ENCODE results near the gene OMP.
A peak's percentile ranks its signal among the peaks of the same experiment; 100 is the strongest.
"Not testable (repeated sequence)": the region's sequence is repeated elsewhere in the genome, so short reads cannot be mapped to it uniquely, and the experiment has no call there.

Gene OMP

GRCh38 chr11:77102246-77103210, at the start of gene OMP:
TSS of gene OMP (plus strand) at chr11:77102840. CDS start at chr11:77102840, 0 bp downstream.
- DNase-seq (ENCODE audit: low read depth): no peak

- no peak for DNase-seq (ENCODE audit: low read depth)
Measured at GRCh38 chr11:77053217-77054015, 49.2 kb upstream of the OMP start.

- DNase-seq (ENCODE audit: low read depth): no peak
Measured at GRCh38 chr11:77054084-77054483, 48.6 kb upstream of the OMP start.

GRCh38 chr11:77055101-77055561, 47.5 kb upstream of the OMP start:
- DNase-seq (ENCODE audit: low read depth): no peak

- DNase-seq (ENCODE audit: low read depth): no peak
Measured at GRCh38 chr11:77055913-77056312, 46.7 kb upstream of the OMP start.

- DNase-seq (ENCODE audit: low read depth): no peak
Measured at GRCh38 chr11:77056814-77057402, 45.7 kb upstream of the OMP start.

- DNase-seq (ENCODE audit: low read depth): no peak
Measured at GRCh38 chr11:77057938-77058474, 44.6 kb upstream of the OMP start.

GRCh38 chr11:77058900-77059299, 43.7 kb upstream of the OMP start:
- no peak for DNase-seq (ENCODE audit: low read depth)

GRCh38 chr11:77059806-77060205, 42.8 kb upstream of the OMP start:
- DNase-seq (ENCODE audit: low read depth): no peak

- DNase-seq (ENCODE audit: low read depth): no peak
Measured at GRCh38 chr11:77060234-77060633, 42.4 kb upstream of the OMP start.

- not testable (repeated sequence) for DNase-seq (ENCODE audit: low read depth)
Measured at GRCh38 chr11:77061258-77061657, 41.4 kb upstream of the OMP start.

GRCh38 chr11:77062924-77063323, 39.7 kb upstream of the OMP start:
- no peak for DNase-seq (ENCODE audit: low read depth)

GRCh38 chr11:77063407-77063806, 39.2 kb upstream of the OMP start:
- DNase-seq (ENCODE audit: low read depth): no peak

- no peak for DNase-seq (ENCODE audit: low read depth)
Measured at GRCh38 chr11:77063861-77064260, 38.8 kb upstream of the OMP start.

GRCh38 chr11:77064648-77065217, 37.9 kb upstream of the OMP start:
- DNase-seq (ENCODE audit: low read depth): no peak

GRCh38 chr11:77065878-77066228, 36.8 kb upstream of the OMP start:
- no peak for DNase-seq (ENCODE audit: low read depth)

- DNase-seq (ENCODE audit: low read depth): peak; percentile 77
Measured at GRCh38 chr11:77066229-77067042, 36.2 kb upstream of the OMP start, which contains the start of gene CAPN5. TSS of gene CAPN5 (plus strand) at chr11:77066971. CDS start at chr11:77084887, 17,916 bp downstream.

- no peak for DNase-seq (ENCODE audit: low read depth)
Measured at GRCh38 chr11:77067861-77068443, 34.7 kb upstream of the OMP start.

GRCh38 chr11:77068457-77069335, 33.9 kb upstream of the OMP start:
- no peak for DNase-seq (ENCODE audit: low read depth)

All from T-helper 22 cell (primary cell).